ENCODE data around the gene LEPROT. TPM values are rescaled to one million over a fixed set of nuclear protein-coding genes. Genes with fewer than 3 reads are reported as not detected.

LEPROT gene
- total RNA-seq, 1 donor from 2014 or later = 67.6 TPM

DNA sequence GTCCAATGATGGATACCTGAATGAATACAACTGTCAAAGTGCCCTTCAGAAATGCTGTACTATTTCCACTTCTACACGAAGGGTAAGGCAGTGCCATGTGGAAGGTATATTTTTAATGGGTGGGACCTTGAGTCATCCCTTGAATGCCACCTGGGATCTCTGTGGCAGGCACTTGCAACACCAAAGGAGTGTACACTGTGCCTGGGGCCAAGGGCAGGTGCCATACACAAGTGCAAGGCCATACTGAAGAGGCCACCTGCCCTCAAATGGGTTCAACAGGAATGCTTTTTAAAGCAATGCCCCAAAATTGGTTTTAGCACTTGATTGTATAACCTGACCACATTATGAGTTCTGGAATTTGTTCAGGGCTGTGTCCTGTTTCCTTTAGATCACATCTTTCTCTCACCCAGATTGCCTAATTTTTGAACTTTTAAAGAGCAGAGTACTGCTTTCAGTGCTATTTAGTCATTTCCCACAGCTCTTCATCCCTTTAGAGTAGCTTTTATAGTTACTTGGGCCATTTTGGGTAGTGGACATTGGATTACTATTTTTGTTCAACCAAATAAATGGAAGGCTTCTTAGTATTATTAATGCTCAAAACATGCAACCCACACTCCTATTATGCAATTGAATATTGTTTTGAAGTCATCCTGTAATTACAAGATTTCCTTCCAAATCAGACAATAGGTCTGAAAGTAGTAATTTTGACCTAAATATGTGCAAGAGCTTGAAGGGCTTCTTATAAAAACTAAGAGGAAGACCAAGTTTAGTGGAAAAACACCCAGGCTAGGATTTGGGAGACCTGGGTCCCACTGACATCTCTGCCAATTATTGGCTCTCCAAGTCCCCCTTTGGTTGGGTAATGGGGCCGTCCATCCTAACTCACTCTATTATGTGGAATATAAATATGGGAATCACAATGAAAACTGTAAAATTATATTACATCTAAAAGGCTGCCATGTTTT, 57.2 kb downstream of the LEPROT start:
- no peak for DNase-seq (ENCODE audit: low spot score)

DNA sequence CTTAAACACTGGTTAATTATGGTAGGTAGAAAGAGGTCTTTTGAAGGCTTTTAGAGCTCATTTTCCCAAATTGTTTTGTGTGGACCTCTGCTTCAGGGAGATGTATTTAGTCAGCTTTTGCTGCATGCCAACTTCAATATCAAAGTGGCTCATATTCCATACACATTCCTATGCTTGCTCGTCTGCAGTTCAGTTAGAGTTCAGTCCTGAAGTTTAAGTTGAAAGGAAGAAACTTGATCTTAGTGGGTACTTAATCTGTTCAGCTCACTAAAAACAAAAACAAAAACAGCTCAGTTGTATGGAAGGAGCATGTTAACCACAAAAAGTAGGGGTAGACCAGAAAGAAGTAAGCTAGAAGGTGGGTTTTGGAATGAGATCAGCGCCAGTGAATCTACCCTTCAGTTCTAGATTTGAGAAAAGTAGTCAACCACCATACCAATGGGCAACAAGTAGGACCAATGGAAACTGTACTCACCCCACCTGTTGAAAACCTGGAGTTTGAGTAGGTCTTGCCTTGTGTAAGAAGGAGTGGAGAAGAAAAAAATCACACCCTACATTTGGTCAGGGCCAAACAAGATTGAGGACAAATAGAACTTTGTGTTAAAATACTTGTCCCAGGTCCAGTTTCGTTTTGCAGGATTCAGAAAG, 58.0 kb downstream of the LEPROT start:
- no peak for DNase-seq (ENCODE audit: low spot score)

DNA sequence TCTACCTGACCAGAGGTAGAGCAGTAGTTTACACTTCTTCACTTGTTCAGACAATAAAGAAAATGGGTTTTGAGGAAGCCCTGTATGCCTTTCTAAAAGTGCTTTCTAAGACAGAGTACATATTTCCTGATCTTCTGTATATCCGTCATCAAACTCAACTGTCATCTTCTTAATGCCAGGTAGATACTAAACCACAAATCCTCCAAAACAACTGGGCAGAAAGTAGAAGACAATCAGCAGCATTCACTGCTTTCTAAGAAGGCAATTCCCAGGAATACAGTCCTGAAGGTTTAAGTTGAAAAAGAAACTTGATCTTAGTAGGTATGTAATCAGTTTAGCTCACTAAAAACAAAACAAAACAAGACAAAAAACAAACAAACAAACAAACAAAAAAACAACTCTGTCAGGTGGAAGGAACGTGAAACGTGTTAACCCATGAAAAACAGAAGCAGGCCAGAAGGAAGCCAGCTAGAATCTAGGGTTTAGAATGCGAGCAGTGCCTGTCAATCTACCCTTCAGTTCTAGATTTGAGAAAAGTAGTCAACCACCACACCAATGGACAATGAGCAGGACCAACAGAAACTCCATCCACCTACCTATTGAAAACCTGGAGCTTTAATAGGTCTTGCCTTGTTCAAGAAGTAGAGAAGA, 59.2 kb downstream of the LEPROT start:
- DNase-seq (ENCODE audit: low spot score) = no peak

DNA sequence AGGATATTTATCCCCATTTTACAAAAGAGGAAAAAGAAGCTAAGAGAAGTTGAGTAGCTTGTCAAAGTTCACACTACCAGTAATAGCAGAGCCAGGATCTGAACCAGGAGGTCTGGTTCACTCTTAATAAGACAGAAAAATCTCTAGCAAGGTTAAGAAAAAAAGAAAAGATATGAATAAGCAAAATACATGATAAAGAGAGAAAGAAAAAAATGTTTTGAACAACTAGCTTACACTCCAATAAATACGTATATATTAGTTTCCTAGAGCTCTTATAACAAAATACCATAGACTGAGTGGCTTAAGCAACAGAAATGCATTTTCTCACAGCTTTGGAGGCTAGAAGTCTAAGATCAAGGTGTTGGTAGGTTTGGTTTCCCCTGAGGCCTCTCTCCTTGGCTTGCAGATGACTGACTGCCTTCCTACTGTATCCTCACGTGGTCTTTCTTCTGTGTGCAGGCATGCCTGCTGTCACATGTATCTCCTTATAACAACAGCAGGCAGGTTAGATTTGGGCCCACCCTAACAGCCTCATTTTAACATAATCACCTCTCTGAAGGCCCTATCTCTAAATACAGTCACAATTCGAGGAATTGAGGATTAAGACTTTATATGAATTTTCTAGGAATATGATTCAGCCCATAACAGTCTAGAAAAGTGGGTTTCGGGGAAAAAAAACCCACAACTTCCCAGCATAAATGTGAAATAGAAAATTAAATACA, 60.4 kb downstream of the LEPROT start:
- no peak for DNase-seq (ENCODE audit: low spot score)

DNA sequence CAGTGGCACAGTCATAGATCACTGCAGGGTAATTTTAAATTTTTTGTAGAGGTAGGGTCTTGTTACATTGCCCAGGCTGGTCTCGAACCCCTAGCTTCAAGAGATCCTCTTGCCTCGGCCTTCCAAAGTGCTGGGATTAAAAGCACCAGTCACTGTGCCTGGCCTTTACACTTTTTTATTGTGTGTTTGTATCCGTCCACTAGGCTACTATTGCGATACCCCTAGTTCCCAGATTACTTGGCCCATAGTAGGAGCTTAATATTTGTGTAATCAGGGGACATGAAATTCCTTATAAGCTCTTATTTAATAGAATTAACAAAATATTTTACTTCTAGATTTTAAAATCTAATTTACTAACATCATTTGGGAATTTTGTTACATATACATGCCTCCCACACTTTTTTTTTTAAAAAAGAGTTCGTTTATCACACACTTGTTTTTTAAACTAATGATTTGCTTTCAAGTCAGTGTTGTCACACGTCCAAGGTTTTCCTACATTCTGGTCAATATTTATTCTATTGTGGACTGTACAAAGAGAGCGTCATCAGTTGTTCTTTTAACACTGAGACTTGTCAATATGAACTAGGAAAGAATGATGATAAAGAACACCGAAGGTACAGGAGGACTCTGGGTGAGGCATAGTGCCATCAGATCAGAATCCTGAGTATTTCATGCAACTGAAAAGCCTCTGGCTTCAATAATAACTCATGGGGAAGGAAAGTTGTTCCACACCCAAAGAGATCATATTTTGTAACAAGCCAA, 63.7 kb downstream of the LEPROT start:
- no peak for DNase-seq (ENCODE audit: low spot score)

Other genes starting within 250 kb of the LEPROT start
- gene DNAJC6, start 111.1 kb upstream of the LEPROT start, total RNA-seq = 6.0 TPM
- 13.1 TPM for gene LEPR, start within 50 bp of the LEPROT start, total RNA-seq